NCI-H2227 (cell line): Measurements from ENCODE around the gene PARD6B.
A peak's percentile ranks its signal among the peaks of the same experiment; 100 is the strongest.
"Not testable (repeated sequence)": the region's sequence is repeated elsewhere in the genome, so short reads cannot be mapped to it uniquely, and the experiment has no call there.

Experiments used
- DNase-seq: peaks from one replicate; lab custom pipeline; 2025; ENCODE audit not compliant: unreplicated experiment; lab: John Stamatoyannopoulos, UW

PARD6B gene

GRCh38 chr20:50743087-50743486, 11.7 kb downstream of the PARD6B start:
- no peak for DNase-seq

- DNase-seq, result peak; percentile 32
Observed at GRCh38 chr20:50744143-50744792, 12.9 kb downstream of the PARD6B start.

- no peak for DNase-seq
Observed at GRCh38 chr20:50745634-50746137, 14.3 kb downstream of the PARD6B start.

- no peak for DNase-seq
Observed at GRCh38 chr20:50746138-50746940, 15.0 kb downstream of the PARD6B start.

GRCh38 chr20:50747275-50747674, 15.9 kb downstream of the PARD6B start:
- DNase-seq, result no peak

GRCh38 chr20:50750145-50750671, 18.8 kb downstream of the PARD6B start:
- DNase-seq, result no peak

- no peak for DNase-seq
Observed at GRCh38 chr20:50753152-50753551, 21.8 kb downstream of the PARD6B start.

- DNase-seq, result no peak
Observed at GRCh38 chr20:50754420-50754819, 23.0 kb downstream of the PARD6B start.

- no peak for DNase-seq
Observed at GRCh38 chr20:50756447-50756846, 25.1 kb downstream of the PARD6B start.

- no peak for DNase-seq
Observed at GRCh38 chr20:50758469-50758868, 27.1 kb downstream of the PARD6B start.

- no peak for DNase-seq
Observed at GRCh38 chr20:50758992-50759391, 27.6 kb downstream of the PARD6B start.

- DNase-seq, result no peak
Observed at GRCh38 chr20:50759678-50760077, 28.3 kb downstream of the PARD6B start.

- no peak for DNase-seq
Observed at GRCh38 chr20:50762045-50762422, 30.7 kb downstream of the PARD6B start.

GRCh38 chr20:50762435-50763220, 31.2 kb downstream of the PARD6B start:
- DNase-seq, result no peak

- DNase-seq, result not testable (repeated sequence)
Observed at GRCh38 chr20:50763550-50764458, 32.4 kb downstream of the PARD6B start.

GRCh38 chr20:50765251-50765650, 33.9 kb downstream of the PARD6B start:
- not testable (repeated sequence) for DNase-seq

- no peak for DNase-seq
Observed at GRCh38 chr20:50765674-50766073, 34.3 kb downstream of the PARD6B start.

- not testable (repeated sequence) for DNase-seq
Observed at GRCh38 chr20:50766955-50767809, 35.8 kb downstream of the PARD6B start.

- DNase-seq, result not testable (repeated sequence)
Observed at GRCh38 chr20:50768991-50769390, 37.6 kb downstream of the PARD6B start.
